Sigmoid colon (tissue), 3 donors: Measurements from ENCODE around the gene ALDOA.

Experiments
- CTCF ChIP-seq, 4 experiments: fragments of 450-650 bp in 3 of 4; fragments of 200-600 bp in 1 of 4; IDR thresholded peaks; one replicate each; pipeline ENCODE4 v1.5.1; 2016 to 2019; ENCODE audit warnings: antibody characterized with exemption in 4 of 4, mild to moderate bottlenecking in 3 of 4, moderate library complexity in 2 of 4
- POLR2A ChIP-seq, 2 donors: fragments of 450-650 bp; IDR thresholded peaks; one replicate each; pipeline ENCODE4 v1.6.1; 2016; ENCODE audit warnings: antibody characterized with exemption in 2 of 2, mild to moderate bottlenecking in 2 of 2, moderate library complexity in 2 of 2

GRCh38 chr16:30068333-30068732 is 2.8 kb downstream of the ALDOA start:
- no peak for TF ChIP-seq POLR2A (IDR thresholded peaks at IDR 0.05)
- no peak for TF ChIP-seq CTCF (IDR thresholded peaks at IDR 0.05)
